GM12878 (cell line): ENCODE data around the gene IFNLR1. TPM values are rescaled to one million over a fixed set of nuclear protein-coding genes. Genes with fewer than 3 reads are reported as not detected.

Experiments used
- ATAC-seq: fragments of 200-7000 bp; cut with Tn5 transposase; 3 replicates; pipeline ENCODE4 v1.9.1; 2020; ENCODE audit warnings: mild to moderate bottlenecking, moderate library complexity
- BruUV-seq: library from RNA; stranded (reverse); fragments of 400-500 nt; replicated peaks from 2 replicates; lab custom pipeline; 2021; lab: Mats Ljungman, UMichigan
- CTCF ChIA-PET: fragments of 300-600 bp; sonication (Branson Sonifier 250); formaldehyde crosslinking; extraction: SDS; loops from one replicate; lab custom pipeline; 2021; ENCODE audit warnings: inconsistent platforms; lab: Yijun Ruan, JAX
- POLR2A ChIA-PET: fragments of 350-600 bp; formaldehyde crosslinking; extraction: SDS; loops from one replicate; lab custom pipeline; 2021; ENCODE audit warnings: inconsistent platforms; lab: Charles Lee
- RAD21 ChIA-PET: fragments of 300-600 bp; sonication (Branson Sonifier 250); formaldehyde crosslinking; loops from one replicate; lab custom pipeline; 2023; ENCODE audit warnings: antibody characterized with exemption; ENCODE audit not compliant: unreplicated experiment; lab: Charles Lee
- SMC1A ChIA-PET: fragments of 300-600 bp; sonication (Branson Sonifier 250); formaldehyde crosslinking; loops from one replicate; lab custom pipeline; 2023; ENCODE audit not compliant: unreplicated experiment, uncharacterized antibody; lab: Charles Lee
- DNase-seq: peaks from one replicate; pipeline ENCODE4 v3.0.0-alpha.2; 2011; ENCODE audit warnings: low read depth, low spot score
- FAIRE-seq: peaks from 3 replicates; lab custom pipeline; 2011; peaks lifted over from hg19 to GRCh38; lab: Jason Lieb, UNC
- H2AFZ ChIP-seq: 2 replicates; pipeline ENCODE4 v1.6.0; 2011; ENCODE audit warnings: low read depth, low read length, control low read depth; ENCODE audit not compliant: control insufficient read depth
- H3K27ac ChIP-seq: 2 replicates; pipeline ENCODE4 v1.5.1; 2011; ENCODE audit warnings: control low read depth; ENCODE audit not compliant: control insufficient read depth, insufficient read depth
- H3K27me3 ChIP-seq, 2 experiments: replicated peaks in 1 of 2; 2 replicates each; pipeline versions ENCODE4 v1.6.0 to v1.6.1; 2011; ENCODE audit warnings: low read length in 1 of 2; ENCODE audit not compliant: control insufficient read depth in 2 of 2, insufficient read depth in 2 of 2
- H3K36me3 ChIP-seq, 2 experiments: 2 replicates each; pipeline ENCODE4 v1.5.1; 2011; ENCODE audit warnings: low read length in 1 of 2; ENCODE audit not compliant: control insufficient read depth in 2 of 2, insufficient read depth in 2 of 2
- H3K4me1 ChIP-seq: 2 replicates; pipeline ENCODE4 v1.6.1; 2011; ENCODE audit warnings: mild to moderate bottlenecking, low read length, moderate library complexity, mixed read lengths; ENCODE audit not compliant: control insufficient read depth, insufficient read depth
- H3K4me2 ChIP-seq: 2 replicates; pipeline ENCODE4 v1.6.0; 2011; ENCODE audit warnings: control low read depth; ENCODE audit not compliant: control insufficient read depth, insufficient read depth
- H3K4me3 ChIP-seq: fragments of 200-600 bp; sonication (generic); 2 replicates; pipeline ENCODE4 v1.5.1; 2016
- H3K79me2 ChIP-seq: 2 replicates; pipeline ENCODE4 v1.6.0; 2011; ENCODE audit warnings: low read length; ENCODE audit not compliant: control insufficient read depth, insufficient read depth
- H3K9ac ChIP-seq: 2 replicates; pipeline ENCODE4 v1.8.0; 2011; ENCODE audit warnings: low read length, control low read depth, mixed read lengths; ENCODE audit not compliant: control insufficient read depth, insufficient read depth
- H3K9me3 ChIP-seq: replicated peaks from 3 replicates; pipeline ENCODE4 v1.5.1; 2011; ENCODE audit warnings: mild to moderate bottlenecking, low read length; ENCODE audit not compliant: control insufficient read depth, insufficient read depth
- H4K20me1 ChIP-seq: 2 replicates; pipeline ENCODE4 v1.6.0; 2011; ENCODE audit not compliant: control insufficient read depth, insufficient read depth
- E4F1 ChIP-seq: fragments of 450-650 bp; IDR thresholded peaks from 2 replicates; pipeline ENCODE4 v1.6.1; 2018; ENCODE audit warnings: borderline replicate concordance, mild to moderate bottlenecking; ENCODE audit not compliant: partially characterized antibody
- HDGF ChIP-seq: fragments of 450-650 bp; IDR thresholded peaks from 2 replicates; pipeline ENCODE4 v1.6.1; 2016; ENCODE audit warnings: antibody characterized with exemption
- KDM1A ChIP-seq: fragments of 200-600 bp; sonication (generic); IDR thresholded peaks from 2 replicates; pipeline ENCODE4 v1.6.1; 2016; ENCODE audit warnings: borderline replicate concordance
- NFYA ChIP-seq: IDR thresholded peaks from 2 replicates; pipeline ENCODE4 v1.6.1; 2011; ENCODE audit warnings: low read depth, mild to moderate bottlenecking, low read length, improper control_type of control experiment, borderline replicate concordance
- PRDM15 ChIP-seq: fragments of 450-650 bp; formaldehyde crosslinking; IDR thresholded peaks from 2 replicates; pipeline ENCODE4 v1.4.0; 2020; ENCODE audit warnings: mild to moderate bottlenecking, moderate library complexity
- RELA ChIP-seq: fragments of 450-650 bp; IDR thresholded peaks from 2 replicates; pipeline ENCODE4 v1.8.0; 2014; ENCODE audit warnings: borderline replicate concordance; ENCODE audit not compliant: partially characterized antibody
- SREBF2 ChIP-seq: IDR thresholded peaks from 2 replicates; pipeline ENCODE4 v1.6.1; 2012; ENCODE audit warnings: mild to moderate bottlenecking, low read length
- ZNF24 ChIP-seq: fragments of 450-650 bp; IDR thresholded peaks from 2 replicates; pipeline ENCODE4 v1.6.1; 2017; ENCODE audit warnings: antibody characterized with exemption, mild to moderate bottlenecking
- WGBS: methylation state at CpG from one replicate; pipeline ENCODE4 v1.1.6; 2016; ENCODE audit warnings: low lambda C conversion rate; ENCODE audit not compliant: insufficient replicate concordance, insufficient coverage; ENCODE audit errors: missing lambda C conversion rate; 5-methylcytosine and 5-hydroxymethylcytosine counted together
- in situ Hi-C: fragments of 300-500 bp; cut with MboI; formaldehyde crosslinking; loops from 9 replicates; pipeline ENCODE4 v1.14.3; 2018; ENCODE audit warnings: mixed read lengths
- intact Hi-C: fragments of 100-400 bp; cut with micrococcal nuclease; formaldehyde crosslinking; loops from one replicate; pipeline ENCODE4 v1.14.2; 2022; ENCODE audit not compliant: unreplicated experiment
- polyA plus RNA-seq, 11 experiments: library from polyadenylated mRNA; depleted of rRNA in 4 of 11; unstranded in 6 of 11; stranded (reverse) in 5 of 11; fragments of >200 nt; fragmentation: Nextera tagmentation in 4 of 11; fragmentation: Illumina TruSeq in 1 of 11; extraction: Ambion mirVana in 4 of 11; extraction: Trizol in 1 of 11; gene quantifications; 1 replicate in 1 of 11; 2 replicates in 10 of 11; pipeline versions ENCODE4 v1.2.1 to v1.2.3, GENCODE V29; 2011 to 2016; ENCODE audit warnings: inconsistent platforms in 2 of 11, missing spikeins in 2 of 11, low read depth in 1 of 11
- total RNA-seq, 4 experiments: library from RNA; depleted of rRNA in 3 of 4; stranded (reverse); fragments of >200 nt in 3 of 4; fragmentation: Illumina TruSeq in 1 of 4; extraction: Trizol in 1 of 4; gene quantifications; 2 replicates each; pipeline versions ENCODE4 v1.2.1 to v1.2.3, GENCODE V29; 2013 to 2021
- TF ChIP-seq, protein P1 (sequence below): fragments of 450-650 bp; IDR thresholded peaks from 2 replicates; pipeline ENCODE4 v1.6.1; 2017; ENCODE audit warnings: mild to moderate bottlenecking, low read depth, inconsistent platforms; ENCODE audit not compliant: poor library complexity, severe bottlenecking

The IFNLR1 gene
- total and polyA plus RNA-seq, 10 of the 15 experiments (the other 5 are each of a cell fraction or from before 2014, with no cell fraction given), result 0.31 to 5.6 (median 3.9) TPM

DNA sequence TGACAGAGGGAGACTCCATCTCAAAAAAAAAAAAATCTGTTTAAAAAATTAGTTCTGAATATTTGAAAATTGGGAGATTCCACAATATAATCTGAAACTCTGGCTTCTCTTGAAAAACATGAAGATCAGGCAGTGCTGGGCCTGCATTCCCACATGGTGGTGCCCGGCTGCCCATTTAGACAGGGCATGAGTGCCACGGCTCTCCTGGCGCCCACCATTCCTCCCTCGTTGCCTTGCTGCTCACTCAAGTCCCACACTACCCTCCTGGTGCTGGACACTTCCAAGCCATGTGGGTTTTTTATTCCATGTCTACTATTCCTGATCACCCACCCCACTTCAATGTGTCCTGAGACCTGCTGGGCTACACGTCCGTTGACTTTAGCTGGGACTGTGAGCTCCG, 64.3 kb downstream of the IFNLR1 start:
- DNase-seq (no peak), ATAC-seq (no peak), FAIRE-seq (no peak)
- ChIA-PET SMC1A (no interaction called here), POLR2A (no interaction called here), CTCF (no interaction called here), RAD21 (no interaction called here)
- no peak overlapping the region for H3K4me2 ChIP-seq
- no peaks in the 10 kb centered on the region for H3K36me3 ChIP-seq
- WGBS, result 37% methylated on average over 7 of the region's 7 CpGs
- TF ChIP-seq E4F1 (no peak), HDGF (no peak), NFYA (no peak), RELA (no peak), ZNF24 (no peak)
- no peaks in the 10 kb centered on the region for H3K9me3 ChIP-seq
- H2AFZ ChIP-seq, result no peak overlapping the region
- BruUV-seq, result no TSS peak
- H3K79me2 ChIP-seq, result no peaks in the 10 kb centered on the region
- intact Hi-C loops, result no loop called here
- H3K4me3 ChIP-seq, result no peak overlapping the region
- no peak overlapping the region for H3K27ac ChIP-seq
- H3K27me3 ChIP-seq, result peaks cover 0 to 3% of the 10 kb centered on the region in 2 experiments; a peak in 2 of 4 replicates
- H4K20me1 ChIP-seq, result no peaks in the 10 kb centered on the region
- in situ Hi-C loops, result no loop called here
- no peak overlapping the region for H3K9ac ChIP-seq
- no peaks in the 10 kb centered on the region; the same call in 1 of the 2 replicates for H3K4me1 ChIP-seq

DNA sequence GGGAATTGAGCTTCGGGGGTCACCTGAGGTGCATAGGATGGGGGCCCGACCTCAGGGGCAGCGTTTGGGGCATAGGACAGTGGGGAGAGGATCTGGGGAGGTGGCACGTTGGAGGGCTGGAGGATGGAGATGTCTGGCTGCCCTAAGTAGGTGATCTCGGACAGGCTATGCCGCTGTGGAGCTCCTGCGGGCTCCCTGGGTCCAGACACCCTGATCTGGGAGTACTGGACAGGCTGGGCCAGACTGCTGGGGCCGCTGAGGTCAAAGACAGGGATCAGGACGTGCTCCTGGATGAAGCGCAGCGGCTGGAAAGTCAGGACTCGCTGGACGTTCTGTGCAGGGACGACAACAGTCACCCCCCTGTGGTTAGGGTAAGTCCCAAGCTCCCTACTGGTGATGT, 65.7 kb downstream of the IFNLR1 start:
- BruUV-seq, result no TSS peak
- WGBS, result 14% methylated on average over 14 of the region's 14 CpGs
- Histone ChIP-seq H3K9me3 (no peaks in the 10 kb centered on the region), H3K4me1 (no peaks in the 10 kb centered on the region; the same call in 1 of the 2 replicates), H3K4me3 (no peak overlapping the region), H3K4me2 (no peak overlapping the region), H4K20me1 (no peaks in the 10 kb centered on the region), H3K36me3 (no peaks in the 10 kb centered on the region), H3K27ac (no peak overlapping the region), H3K79me2 (no peaks in the 10 kb centered on the region), H3K27me3 (peaks cover 0 to 3% of the 10 kb centered on the region in 2 experiments; a peak in 2 of 4 replicates), H2AFZ (no peak overlapping the region), H3K9ac (no peak overlapping the region)
- ATAC-seq (no peak), DNase-seq (no peak), FAIRE-seq (no peak)
- CTCF ChIA-PET, result no interaction called here
- POLR2A ChIA-PET, result no interaction called here
- intact Hi-C loops, result no loop called here
- SMC1A ChIA-PET, result no interaction called here
- RAD21 ChIA-PET, result interaction anchor here (1.2 kb wide), 1 partner anchor 50 kb away, joined by 3 read pairs; no protein-coding TSS in a partner anchor
- in situ Hi-C loops, result no loop called here
- TF ChIP-seq KDM1A (no peak), SREBF2 (no peak), PRDM15 (CRISPR knock-in tag) (no peak)
- TF ChIP-seq, protein P1, sequence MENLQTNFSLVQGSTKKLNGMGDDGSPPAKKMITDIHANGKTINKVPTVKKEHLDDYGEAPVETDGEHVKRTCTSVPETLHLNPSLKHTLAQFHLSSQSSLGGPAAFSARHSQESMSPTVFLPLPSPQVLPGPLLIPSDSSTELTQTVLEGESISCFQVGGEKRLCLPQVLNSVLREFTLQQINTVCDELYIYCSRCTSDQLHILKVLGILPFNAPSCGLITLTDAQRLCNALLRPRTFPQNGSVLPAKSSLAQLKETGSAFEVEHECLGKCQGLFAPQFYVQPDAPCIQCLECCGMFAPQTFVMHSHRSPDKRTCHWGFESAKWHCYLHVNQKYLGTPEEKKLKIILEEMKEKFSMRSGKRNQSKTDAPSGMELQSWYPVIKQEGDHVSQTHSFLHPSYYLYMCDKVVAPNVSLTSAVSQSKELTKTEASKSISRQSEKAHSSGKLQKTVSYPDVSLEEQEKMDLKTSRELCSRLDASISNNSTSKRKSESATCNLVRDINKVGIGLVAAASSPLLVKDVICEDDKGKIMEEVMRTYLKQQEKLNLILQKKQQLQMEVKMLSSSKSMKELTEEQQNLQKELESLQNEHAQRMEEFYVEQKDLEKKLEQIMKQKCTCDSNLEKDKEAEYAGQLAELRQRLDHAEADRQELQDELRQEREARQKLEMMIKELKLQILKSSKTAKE, result no peak
